ENCODE measurements around the gene PNRC1. TPM values are rescaled to one million over a fixed set of nuclear protein-coding genes. Genes with fewer than 3 reads are reported as not detected.
A peak's percentile ranks its signal among the peaks of the same experiment; 100 is the strongest.

Gene PNRC1
- total RNA-seq, 1 donor from 2014 or later: 183 TPM

DNA sequence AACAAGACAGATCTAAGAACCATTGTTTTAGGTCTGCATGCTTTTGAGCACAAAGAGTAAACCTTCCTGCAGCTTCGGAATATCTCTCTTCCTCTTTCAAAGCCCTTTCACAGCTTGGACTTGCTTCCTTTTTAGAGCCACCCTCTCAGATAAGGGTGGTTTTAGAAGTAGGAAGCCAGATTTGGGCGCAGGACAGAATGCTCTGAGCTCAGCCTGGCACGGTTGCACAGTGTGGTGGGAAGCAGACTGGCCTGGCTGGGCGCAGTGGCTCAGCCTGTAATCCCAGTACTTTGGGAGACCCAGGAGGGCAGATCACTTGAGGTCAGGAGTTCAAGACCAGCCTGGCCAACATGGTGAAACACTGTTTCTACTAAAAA, 35.6 kb upstream of the PNRC1 start:
- ATAC-seq (peak; percentile 94), DNase-seq (no peak)
- peak overlapping the region; percentile 30 for H3K27ac ChIP-seq

DNA sequence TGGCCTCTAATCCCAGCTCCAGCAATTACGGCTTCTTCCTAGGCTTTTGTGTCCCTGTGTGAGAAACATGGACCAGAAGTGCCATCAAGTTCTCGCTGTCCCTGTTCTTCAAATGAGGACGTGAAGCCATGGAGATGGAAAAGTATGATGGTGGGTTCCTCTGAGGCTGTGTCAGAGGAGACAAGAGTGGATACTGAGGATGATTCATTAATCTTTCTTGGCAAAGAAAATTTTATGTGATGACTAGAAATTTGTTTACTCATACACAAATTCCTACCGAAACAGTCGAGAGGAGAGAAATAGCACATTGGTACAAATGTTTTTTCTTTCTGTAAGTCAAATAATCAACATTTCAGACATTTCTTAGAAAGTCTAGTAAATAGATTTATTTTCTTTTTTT, 35.0 kb upstream of the PNRC1 start:
- Histone ChIP-seq H3K9me3 (no peaks in the 10 kb centered on the region), H3K27me3 (no peaks in the 10 kb centered on the region), H3K36me3 (no peaks in the 10 kb centered on the region), H3K4me1 (peaks cover 17% of the 10 kb centered on the region), H3K4me3 (no peak overlapping the region), H3K27ac (no peak overlapping the region)
- no peak for DNase-seq
- TF ChIP-seq, protein P1, sequence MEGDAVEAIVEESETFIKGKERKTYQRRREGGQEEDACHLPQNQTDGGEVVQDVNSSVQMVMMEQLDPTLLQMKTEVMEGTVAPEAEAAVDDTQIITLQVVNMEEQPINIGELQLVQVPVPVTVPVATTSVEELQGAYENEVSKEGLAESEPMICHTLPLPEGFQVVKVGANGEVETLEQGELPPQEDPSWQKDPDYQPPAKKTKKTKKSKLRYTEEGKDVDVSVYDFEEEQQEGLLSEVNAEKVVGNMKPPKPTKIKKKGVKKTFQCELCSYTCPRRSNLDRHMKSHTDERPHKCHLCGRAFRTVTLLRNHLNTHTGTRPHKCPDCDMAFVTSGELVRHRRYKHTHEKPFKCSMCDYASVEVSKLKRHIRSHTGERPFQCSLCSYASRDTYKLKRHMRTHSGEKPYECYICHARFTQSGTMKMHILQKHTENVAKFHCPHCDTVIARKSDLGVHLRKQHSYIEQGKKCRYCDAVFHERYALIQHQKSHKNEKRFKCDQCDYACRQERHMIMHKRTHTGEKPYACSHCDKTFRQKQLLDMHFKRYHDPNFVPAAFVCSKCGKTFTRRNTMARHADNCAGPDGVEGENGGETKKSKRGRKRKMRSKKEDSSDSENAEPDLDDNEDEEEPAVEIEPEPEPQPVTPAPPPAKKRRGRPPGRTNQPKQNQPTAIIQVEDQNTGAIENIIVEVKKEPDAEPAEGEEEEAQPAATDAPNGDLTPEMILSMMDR (IDR thresholded peaks at IDR 0.05): no peak
- intact Hi-C loops (cut with DNase I): no loop called here
- ATAC-seq: no peak

More for the DNA sequence above, 35.6 kb upstream of the PNRC1 start:
- Histone ChIP-seq H3K9me3 (no peaks in the 10 kb centered on the region), H3K4me1 (peaks cover 11% of the 10 kb centered on the region), H3K27me3 (no peaks in the 10 kb centered on the region), H3K36me3 (no peaks in the 10 kb centered on the region), H3K4me3 (no peak overlapping the region)
- intact Hi-C loops (cut with DNase I): no loop called here
- TF ChIP-seq, protein P1 (IDR thresholded peaks at IDR 0.05): no peak

DNA sequence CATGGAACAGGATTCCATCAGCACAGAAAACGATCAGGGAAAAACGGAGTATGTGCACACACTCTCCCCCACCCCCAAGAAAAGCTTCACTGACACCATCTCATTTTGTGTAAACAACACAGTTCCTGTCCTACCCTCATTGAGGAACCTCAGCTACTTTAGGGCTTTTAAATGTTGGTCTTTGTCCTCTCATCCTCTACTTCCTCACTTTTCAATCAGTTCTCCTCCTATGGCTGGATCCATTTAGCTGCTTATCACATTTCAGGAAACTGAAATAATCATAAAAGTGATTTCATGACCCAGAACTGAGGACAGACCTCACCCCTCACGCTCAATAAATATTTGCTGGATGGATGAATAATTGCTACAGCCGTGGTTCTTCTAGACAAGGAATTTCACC, 33.1 kb upstream of the PNRC1 start:
- Histone ChIP-seq H3K36me3 (no peaks in the 10 kb centered on the region), H3K4me3 (no peak overlapping the region), H3K27me3 (no peaks in the 10 kb centered on the region), H3K4me1 (peaks cover 21% of the 10 kb centered on the region), H3K9me3 (no peaks in the 10 kb centered on the region), H3K27ac (no peak overlapping the region)
- TF ChIP-seq, protein P1 (IDR thresholded peaks at IDR 0.05): no peak
- ATAC-seq: peak; percentile 31
- DNase-seq: no peak
- intact Hi-C loops (cut with DNase I): no loop called here

DNA sequence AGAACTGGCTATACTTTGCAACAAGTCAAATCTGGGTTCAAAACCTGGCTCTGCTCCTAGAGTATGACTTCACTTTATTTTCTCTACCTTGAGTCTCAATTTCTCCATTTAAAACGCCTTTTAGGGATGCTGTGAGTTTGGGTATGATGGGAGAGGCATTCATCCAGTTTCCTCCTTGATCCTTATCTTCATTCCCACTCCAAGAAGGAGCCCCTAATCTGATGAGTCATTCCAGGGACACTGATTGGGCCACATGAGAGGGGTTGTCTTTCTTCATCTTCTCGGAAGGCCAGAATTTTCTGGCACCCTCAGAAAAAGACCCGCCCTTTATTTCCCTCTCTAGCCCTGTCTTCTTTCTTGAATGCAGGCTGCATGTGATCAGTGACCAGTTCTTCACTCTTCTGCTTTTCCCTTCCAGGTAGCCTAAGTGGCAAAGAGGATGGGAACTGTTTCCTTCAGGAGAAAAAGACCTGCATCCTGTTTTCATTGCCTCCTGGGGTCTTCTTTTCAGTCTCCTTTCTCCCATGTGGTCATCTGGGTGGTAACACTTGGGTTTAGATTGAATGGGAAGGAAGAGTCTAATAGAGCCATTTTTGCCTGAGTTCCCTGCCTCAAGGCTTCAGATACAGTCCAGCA, 32.1 kb upstream of the PNRC1 start:
- Histone ChIP-seq H3K9me3 (no peaks in the 10 kb centered on the region), H3K27me3 (no peaks in the 10 kb centered on the region), H3K4me1 (peaks cover 21% of the 10 kb centered on the region), H3K36me3 (no peaks in the 10 kb centered on the region), H3K4me3 (no peak overlapping the region), H3K27ac (no peak overlapping the region)
- ATAC-seq (no peak), DNase-seq (no peak)
- intact Hi-C loops (cut with DNase I): no loop called here
- TF ChIP-seq, protein P1 (IDR thresholded peaks at IDR 0.05): no peak

DNA sequence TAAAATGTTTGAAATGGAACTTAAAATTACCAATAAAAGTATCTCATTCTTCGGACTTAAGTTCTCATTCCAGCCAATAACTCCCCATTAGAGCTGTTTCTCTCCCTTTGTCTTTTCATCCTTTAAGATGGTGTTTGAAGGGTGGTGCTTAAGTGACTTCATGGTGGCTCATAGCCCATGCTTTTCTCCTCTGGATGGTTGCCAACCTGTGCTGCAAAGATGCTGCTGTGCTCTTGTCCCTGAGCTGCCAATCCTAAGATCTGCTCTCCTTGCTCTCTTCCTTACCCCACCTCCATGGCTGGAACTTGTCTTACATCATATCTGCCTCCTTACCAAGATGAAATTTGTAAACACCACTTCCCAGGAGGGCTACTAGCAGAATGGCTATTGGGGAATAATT, 31.6 kb upstream of the PNRC1 start:
- Histone ChIP-seq H3K27me3 (no peaks in the 10 kb centered on the region), H3K36me3 (no peaks in the 10 kb centered on the region), H3K9me3 (no peaks in the 10 kb centered on the region), H3K27ac (no peak overlapping the region), H3K4me1 (peaks cover 21% of the 10 kb centered on the region), H3K4me3 (no peak overlapping the region)
- intact Hi-C loops (cut with DNase I): no loop called here
- ATAC-seq (no peak), DNase-seq (no peak)
- TF ChIP-seq, protein P1 (IDR thresholded peaks at IDR 0.05): no peak

DNA sequence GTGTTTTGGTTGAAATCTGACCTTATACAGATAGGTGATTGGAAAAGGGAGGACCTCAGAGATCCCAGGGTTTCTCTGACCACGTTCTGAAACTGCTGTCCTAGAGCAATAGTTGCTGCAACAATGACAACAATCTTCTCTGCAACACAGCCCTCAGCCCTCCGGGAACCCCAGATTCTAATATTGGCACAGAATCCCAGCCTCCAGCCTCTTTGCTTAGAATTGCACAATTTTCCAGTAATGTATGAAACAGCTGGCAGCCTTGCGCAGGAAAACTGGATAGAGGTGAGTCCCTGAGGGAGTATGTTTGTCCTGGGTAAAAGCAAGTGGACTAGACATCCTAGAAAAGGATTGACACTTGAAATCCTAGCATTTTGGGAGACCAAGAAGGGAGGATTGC, 30.4 kb upstream of the PNRC1 start:
- Histone ChIP-seq H3K4me1 (peaks cover 14% of the 10 kb centered on the region), H3K9me3 (no peaks in the 10 kb centered on the region), H3K27ac (no peak overlapping the region), H3K36me3 (no peaks in the 10 kb centered on the region), H3K4me3 (no peak overlapping the region), H3K27me3 (no peaks in the 10 kb centered on the region)
- intact Hi-C loops (cut with DNase I): no loop called here
- peak; percentile 73 for ATAC-seq
- TF ChIP-seq, protein P1 (IDR thresholded peaks at IDR 0.05): no peak
- DNase-seq: no peak
